Measurements from ENCODE around the gene STON2.

DNA sequence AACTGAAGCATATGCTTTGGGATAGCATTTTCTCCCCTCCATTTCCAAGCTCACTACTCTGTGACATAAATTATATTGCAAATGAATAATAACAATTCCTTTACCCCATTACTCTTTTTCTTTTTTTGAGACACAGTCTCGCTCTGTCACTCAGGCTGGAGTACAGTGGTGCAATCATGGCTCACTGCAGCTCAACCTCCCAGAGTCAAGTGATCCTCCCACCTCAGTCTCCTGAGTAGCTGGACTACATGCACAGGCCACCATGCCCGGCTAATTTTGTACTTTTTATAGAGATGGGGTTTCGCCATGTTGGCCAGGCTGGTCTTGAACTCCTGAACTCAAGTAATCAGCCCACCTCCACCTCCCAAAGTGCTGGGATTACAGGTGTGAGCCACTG lies 130.1 kb downstream of the STON2 start:
- TF ChIP-seq POLR2AphosphoS5 (IDR thresholded peaks at IDR 0.05; ENCODE audit: low read depth, low read length), result no peak
- TF ChIP-seq POLR2A (IDR thresholded peaks at IDR 0.05; ENCODE audit: low read depth, low read length), result no peak

Measured in GM12892 (cell line).